ENCODE results near the gene KPNA2.

Gene KPNA2

DNA sequence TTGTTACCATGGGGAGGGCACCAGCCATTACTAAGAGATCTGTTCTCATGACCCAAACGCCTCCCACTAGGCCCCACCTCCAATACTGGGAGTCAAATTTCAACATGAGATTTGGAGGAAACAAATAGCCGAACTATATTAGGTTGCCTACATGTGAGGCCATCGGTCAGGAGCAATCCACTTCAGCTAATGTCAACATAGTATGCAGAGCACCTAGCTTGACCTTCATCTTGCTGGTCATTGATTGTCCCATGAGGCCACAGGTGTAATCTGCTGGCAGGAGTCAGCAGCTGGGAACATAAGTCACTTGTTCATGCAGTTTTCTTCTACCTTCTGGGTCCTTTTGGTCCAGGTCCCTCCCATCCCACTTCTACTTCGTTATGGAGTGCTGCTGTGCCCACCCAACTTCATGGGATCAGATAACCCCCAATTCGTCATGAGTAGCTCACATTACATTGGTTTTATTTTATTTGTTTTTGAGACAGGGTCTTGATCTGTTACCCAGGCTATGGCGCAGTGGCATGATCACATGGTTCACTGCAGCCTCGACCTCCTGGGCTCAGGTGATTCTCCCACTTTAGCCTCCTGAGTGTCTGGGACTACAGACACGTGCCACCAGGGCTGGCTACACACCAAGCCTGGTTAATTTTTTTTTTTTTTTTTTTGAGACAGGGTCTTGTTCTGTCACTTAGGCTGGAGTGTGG, 5.9 kb upstream of the KPNA2 start:
- H3K36me3 ChIP-seq (ENCODE audit: insufficient read depth, low read length) = no peaks in the 10 kb centered on the region
- no peaks in the 10 kb centered on the region for H3K27me3 ChIP-seq (ENCODE audit: insufficient read depth, low read length, poor library complexity)
- H3K9ac ChIP-seq (ENCODE audit: low read depth, low read length) = no peak overlapping the region
- H2AFZ ChIP-seq (ENCODE audit: low read depth, low read length) = peak overlapping the region; percentile 36
- no peak overlapping the region for H3K4me2 ChIP-seq (ENCODE audit: insufficient read depth, low read length)
- no peak for DNase-seq
- no peaks in the 10 kb centered on the region for H4K20me1 ChIP-seq (ENCODE audit: insufficient read depth, low read length)
- no peaks in the 10 kb centered on the region for H3K9me3 ChIP-seq (ENCODE audit: insufficient read depth, low read length, severe bottlenecking)
- TF ChIP-seq, protein P1, sequence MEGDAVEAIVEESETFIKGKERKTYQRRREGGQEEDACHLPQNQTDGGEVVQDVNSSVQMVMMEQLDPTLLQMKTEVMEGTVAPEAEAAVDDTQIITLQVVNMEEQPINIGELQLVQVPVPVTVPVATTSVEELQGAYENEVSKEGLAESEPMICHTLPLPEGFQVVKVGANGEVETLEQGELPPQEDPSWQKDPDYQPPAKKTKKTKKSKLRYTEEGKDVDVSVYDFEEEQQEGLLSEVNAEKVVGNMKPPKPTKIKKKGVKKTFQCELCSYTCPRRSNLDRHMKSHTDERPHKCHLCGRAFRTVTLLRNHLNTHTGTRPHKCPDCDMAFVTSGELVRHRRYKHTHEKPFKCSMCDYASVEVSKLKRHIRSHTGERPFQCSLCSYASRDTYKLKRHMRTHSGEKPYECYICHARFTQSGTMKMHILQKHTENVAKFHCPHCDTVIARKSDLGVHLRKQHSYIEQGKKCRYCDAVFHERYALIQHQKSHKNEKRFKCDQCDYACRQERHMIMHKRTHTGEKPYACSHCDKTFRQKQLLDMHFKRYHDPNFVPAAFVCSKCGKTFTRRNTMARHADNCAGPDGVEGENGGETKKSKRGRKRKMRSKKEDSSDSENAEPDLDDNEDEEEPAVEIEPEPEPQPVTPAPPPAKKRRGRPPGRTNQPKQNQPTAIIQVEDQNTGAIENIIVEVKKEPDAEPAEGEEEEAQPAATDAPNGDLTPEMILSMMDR (IDR thresholded peaks at IDR 0.05; ENCODE audit: borderline replicate concordance, extremely low read depth, low read length, poor library complexity, severe bottlenecking) = no peak
- no peak for TF ChIP-seq EZH2 (IDR thresholded peaks at IDR 0.05; ENCODE audit: borderline replicate concordance, low read depth, low read length, severe bottlenecking)
- no peak overlapping the region for H3K4me3 ChIP-seq (ENCODE audit: low read depth in 1 of 2, low read length in 2 of 2)
- no peak overlapping the region for H3K27ac ChIP-seq (ENCODE audit: low read length)
- ATAC-seq (ENCODE audit: insufficient read depth, low read depth) = no peak
- H3K79me2 ChIP-seq (ENCODE audit: insufficient read depth, low read length) = no peaks in the 10 kb centered on the region
- H3K4me1 ChIP-seq (ENCODE audit: insufficient read depth, low read length) = peaks cover 7% of the 10 kb centered on the region

DNA sequence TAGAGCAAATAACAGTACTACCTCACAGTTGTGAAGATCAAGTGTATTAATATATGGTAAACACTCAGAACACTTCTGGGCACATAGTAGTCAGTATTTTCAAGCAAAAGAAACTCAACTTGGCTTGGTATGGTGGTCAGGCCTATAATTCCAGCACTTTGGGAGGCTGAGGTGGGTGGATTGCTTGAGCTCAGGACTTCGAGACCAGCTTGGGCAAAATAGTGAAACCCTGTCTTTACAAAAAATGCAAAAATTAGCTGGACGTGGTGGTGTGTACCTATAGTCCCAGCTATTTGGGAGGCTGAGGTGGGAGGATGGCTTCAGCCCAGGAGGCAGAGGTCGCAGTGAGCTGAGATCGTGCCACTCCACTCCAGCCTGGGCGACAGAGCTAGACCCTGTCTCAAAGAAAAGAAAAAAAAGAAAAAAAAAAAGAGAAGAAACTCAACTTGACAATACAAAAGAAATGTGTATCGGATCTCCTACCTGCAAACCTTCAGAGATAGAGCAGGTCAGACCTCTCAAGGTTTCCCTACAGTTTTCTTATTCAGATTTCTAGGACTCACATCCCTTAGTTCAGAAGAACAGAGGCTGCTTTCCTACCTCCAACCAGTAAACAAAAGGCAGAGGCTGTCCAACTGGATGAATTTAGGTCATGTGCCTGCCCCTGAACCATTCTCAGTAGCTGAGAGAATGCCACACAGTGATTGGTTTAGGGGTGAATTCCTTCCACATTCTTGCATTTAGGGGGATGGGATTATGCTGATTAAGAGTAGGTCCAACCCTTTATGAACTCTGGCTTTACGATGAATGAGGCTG, 1.7 kb upstream of the KPNA2 start:
- Histone ChIP-seq H3K36me3 (ENCODE audit: insufficient read depth, low read length) (peaks cover 25% of the 10 kb centered on the region), H4K20me1 (ENCODE audit: insufficient read depth, low read length) (peaks cover 24% of the 10 kb centered on the region; the same call in 1 of the 2 replicates), H3K27me3 (ENCODE audit: insufficient read depth, low read length, poor library complexity) (no peaks in the 10 kb centered on the region), H3K27ac (ENCODE audit: low read length) (no peak overlapping the region), H3K4me1 (ENCODE audit: insufficient read depth, low read length) (peaks cover 36% of the 10 kb centered on the region), H3K9me3 (ENCODE audit: insufficient read depth, low read length, severe bottlenecking) (no peaks in the 10 kb centered on the region), H3K79me2 (ENCODE audit: insufficient read depth, low read length) (peaks cover 34% of the 10 kb centered on the region), H3K4me3 (ENCODE audit: low read depth in 1 of 2, low read length in 2 of 2) (no peak overlapping the region), H2AFZ (ENCODE audit: low read depth, low read length) (peak overlapping the region; percentile 33), H3K9ac (ENCODE audit: low read depth, low read length) (no peak overlapping the region), H3K4me2 (ENCODE audit: insufficient read depth, low read length) (no peak overlapping the region)
- no peak for ATAC-seq (ENCODE audit: insufficient read depth, low read depth)
- no peak for DNase-seq
- TF ChIP-seq, protein P1 (IDR thresholded peaks at IDR 0.05; ENCODE audit: borderline replicate concordance, extremely low read depth, low read length, poor library complexity, severe bottlenecking) = no peak
- no peak for TF ChIP-seq EZH2 (IDR thresholded peaks at IDR 0.05; ENCODE audit: borderline replicate concordance, low read depth, low read length, severe bottlenecking)

- ATAC-seq (ENCODE audit: insufficient read depth, low read depth) = no peak
- Histone ChIP-seq H3K4me1 (ENCODE audit: insufficient read depth, low read length) (peaks cover 41% of the 10 kb centered on the region), H3K4me2 (ENCODE audit: insufficient read depth, low read length) (peak overlapping the region; percentile 64), H4K20me1 (ENCODE audit: insufficient read depth, low read length) (peaks cover 27% of the 10 kb centered on the region; the same call in 1 of the 2 replicates), H3K27ac (ENCODE audit: low read length) (no peak overlapping the region), H3K27me3 (ENCODE audit: insufficient read depth, low read length, poor library complexity) (no peaks in the 10 kb centered on the region), H3K4me3 (ENCODE audit: low read depth in 1 of 2, low read length in 2 of 2) (no peak overlapping the region), H3K9me3 (ENCODE audit: insufficient read depth, low read length, severe bottlenecking) (no peaks in the 10 kb centered on the region), H3K9ac (ENCODE audit: low read depth, low read length) (peak overlapping the region; percentile 31; the same call in 1 of the 2 replicates), H2AFZ (ENCODE audit: low read depth, low read length) (peak overlapping the region; percentile 33; the same call in 1 of the 2 replicates), H3K79me2 (ENCODE audit: insufficient read depth, low read length) (peaks cover 39% of the 10 kb centered on the region), H3K36me3 (ENCODE audit: insufficient read depth, low read length) (peaks cover 31% of the 10 kb centered on the region)
- no peak for DNase-seq
- TF ChIP-seq EZH2 (IDR thresholded peaks at IDR 0.05; ENCODE audit: borderline replicate concordance, low read depth, low read length, severe bottlenecking) = no peak
- TF ChIP-seq, protein P1 (IDR thresholded peaks at IDR 0.05; ENCODE audit: borderline replicate concordance, extremely low read depth, low read length, poor library complexity, severe bottlenecking) = no peak
Measured at GRCh38 chr17:68034452-68034776, 1.1 kb upstream of the KPNA2 start.
